Neural cell (in vitro differentiated cells): Measurements from ENCODE around the gene UPF1.

Experiments
- EP300 ChIP-seq: fragments of 450-650 bp; conservative IDR thresholded peaks from 2 replicates; pipeline ENCODE4 v1.6.1; 2014; ENCODE audit warnings: antibody characterized with exemption, mild to moderate bottlenecking, moderate library complexity; ENCODE audit not compliant: poor library complexity, severe bottlenecking
- EZH2 ChIP-seq: fragments of 200-600, 300-800 bp; shearing (Covaris generic), sonication (generic); IDR thresholded peaks from 2 replicates; pipeline ENCODE4 v1.6.1; 2014; ENCODE audit warnings: antibody characterized with exemption, low read length, borderline replicate concordance, mild to moderate bottlenecking; ENCODE audit not compliant: insufficient read depth, poor library complexity, severe bottlenecking
- POLR2AphosphoS5 ChIP-seq: IDR thresholded peaks from 2 replicates; pipeline ENCODE4 v1.6.1; 2012
- REST ChIP-seq: IDR thresholded peaks from 2 replicates; pipeline ENCODE4 v1.6.1; 2012; ENCODE audit warnings: borderline replicate concordance
- TAF1 ChIP-seq: IDR thresholded peaks from 2 replicates; pipeline ENCODE4 v1.6.1; 2012; ENCODE audit warnings: low read depth
- TF ChIP-seq, protein P1 (sequence below): fragments of 450-650 bp; IDR thresholded peaks from 2 replicates; pipeline ENCODE4 v1.5.1; 2014; ENCODE audit warnings: antibody characterized with exemption, mild to moderate bottlenecking, moderate library complexity; ENCODE audit not compliant: poor library complexity, severe bottlenecking

GRCh38 chr19:18905513-18906236, 73.9 kb downstream of the UPF1 start:
- TF ChIP-seq POLR2AphosphoS5 = no peak
- TF ChIP-seq, protein P1, sequence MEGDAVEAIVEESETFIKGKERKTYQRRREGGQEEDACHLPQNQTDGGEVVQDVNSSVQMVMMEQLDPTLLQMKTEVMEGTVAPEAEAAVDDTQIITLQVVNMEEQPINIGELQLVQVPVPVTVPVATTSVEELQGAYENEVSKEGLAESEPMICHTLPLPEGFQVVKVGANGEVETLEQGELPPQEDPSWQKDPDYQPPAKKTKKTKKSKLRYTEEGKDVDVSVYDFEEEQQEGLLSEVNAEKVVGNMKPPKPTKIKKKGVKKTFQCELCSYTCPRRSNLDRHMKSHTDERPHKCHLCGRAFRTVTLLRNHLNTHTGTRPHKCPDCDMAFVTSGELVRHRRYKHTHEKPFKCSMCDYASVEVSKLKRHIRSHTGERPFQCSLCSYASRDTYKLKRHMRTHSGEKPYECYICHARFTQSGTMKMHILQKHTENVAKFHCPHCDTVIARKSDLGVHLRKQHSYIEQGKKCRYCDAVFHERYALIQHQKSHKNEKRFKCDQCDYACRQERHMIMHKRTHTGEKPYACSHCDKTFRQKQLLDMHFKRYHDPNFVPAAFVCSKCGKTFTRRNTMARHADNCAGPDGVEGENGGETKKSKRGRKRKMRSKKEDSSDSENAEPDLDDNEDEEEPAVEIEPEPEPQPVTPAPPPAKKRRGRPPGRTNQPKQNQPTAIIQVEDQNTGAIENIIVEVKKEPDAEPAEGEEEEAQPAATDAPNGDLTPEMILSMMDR = no peak
- TF ChIP-seq EZH2 = no peak
- TF ChIP-seq EP300 = no peak
- TF ChIP-seq TAF1 = no peak
- no peak for TF ChIP-seq REST
